Stimulated activated CD4-positive, alpha-beta T cell treated with anti-CD3 and anti-CD28 coated beads, Interleukin-12 subunit alpha, Interleukin-12 subunit beta, amount 100 ng/mL, for 48 hours (primary cell): Measurements from ENCODE around the gene ATP8B1.

Source experiments
- DNase-seq, 3 donors: peaks; one replicate each; pipeline ENCODE4 v3.0.0-alpha.2; 2020; ENCODE audit warnings: low read depth in 2 of 3, low spot score in 1 of 3

The ATP8B1 gene

DNA sequence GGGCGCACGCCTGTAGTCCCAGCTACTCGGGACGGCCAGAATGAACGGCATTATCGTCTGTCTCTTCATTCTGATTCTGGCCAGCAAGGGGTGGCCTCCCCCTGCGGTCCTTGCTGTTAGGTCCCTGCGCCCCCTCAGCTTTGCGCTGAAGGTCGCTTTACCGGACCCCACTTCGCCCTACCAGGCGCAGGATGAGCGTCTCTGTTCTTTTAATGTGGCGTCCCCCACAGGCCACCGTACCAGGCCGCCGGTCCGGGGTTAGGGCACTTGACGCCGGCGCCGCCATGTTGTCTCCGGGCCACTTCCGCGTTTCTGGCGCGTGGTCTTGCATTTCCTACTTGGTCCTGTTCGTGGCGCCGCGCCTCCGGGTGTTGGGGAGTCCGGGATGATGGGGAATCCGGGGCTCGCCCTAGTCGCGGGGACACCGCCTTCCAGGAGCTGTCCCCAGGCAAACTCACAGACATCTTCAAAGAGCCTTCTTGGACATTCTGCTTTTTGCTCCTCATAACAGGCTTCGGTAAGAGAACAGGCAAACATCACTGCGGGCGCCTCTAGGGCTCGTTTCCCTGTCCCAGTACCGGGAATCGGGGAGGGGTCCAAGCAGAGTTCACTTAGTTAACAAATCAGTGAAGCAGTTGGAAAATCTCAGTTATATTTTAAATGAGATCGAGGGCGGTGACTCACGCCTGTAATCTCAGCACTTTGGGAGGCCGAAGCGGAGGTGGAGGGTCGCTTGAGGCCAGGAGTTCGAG, 172.9 kb downstream of the ATP8B1 start:
- DNase-seq: peak; percentile 89 to 93 (median 92)

DNA sequence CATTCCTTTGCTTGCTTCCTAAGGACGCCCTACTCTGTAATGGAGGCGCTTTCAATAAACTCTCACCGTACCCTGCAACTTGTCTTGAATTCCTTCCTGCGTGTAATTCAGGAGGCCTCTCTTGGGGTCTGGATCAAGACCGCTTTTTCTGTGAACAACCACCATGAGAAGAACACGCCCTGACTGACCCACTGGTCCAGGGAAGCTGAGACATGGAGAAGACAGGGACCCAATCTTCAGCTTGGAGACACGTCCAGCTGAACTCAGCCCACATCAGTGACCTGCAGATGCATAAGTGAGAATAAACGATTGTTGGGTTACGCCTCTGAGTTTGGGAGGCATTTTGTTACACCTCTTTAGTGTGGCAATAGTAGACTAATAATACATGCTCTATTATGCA, 173.7 kb downstream of the ATP8B1 start:
- no peak for DNase-seq

DNA sequence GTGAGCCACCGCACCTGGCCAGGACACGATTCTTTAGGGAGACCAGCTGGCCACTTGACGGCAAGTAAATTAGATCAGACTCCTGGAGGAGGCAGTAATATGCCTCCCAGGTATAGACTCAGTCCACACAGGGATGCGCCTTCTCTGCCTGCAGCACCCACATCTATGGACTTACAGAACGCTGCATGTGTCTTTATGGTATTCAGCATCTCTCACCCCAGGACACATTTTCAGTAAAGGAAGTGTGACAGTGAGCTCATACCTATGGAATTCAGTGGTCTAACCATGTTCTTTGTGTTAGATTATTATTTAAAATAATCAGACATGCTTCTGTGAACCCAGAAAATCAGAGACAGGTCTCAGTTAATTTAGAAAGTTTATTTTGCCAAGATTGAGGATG, 175.6 kb downstream of the ATP8B1 start:
- no peak for DNase-seq

DNA sequence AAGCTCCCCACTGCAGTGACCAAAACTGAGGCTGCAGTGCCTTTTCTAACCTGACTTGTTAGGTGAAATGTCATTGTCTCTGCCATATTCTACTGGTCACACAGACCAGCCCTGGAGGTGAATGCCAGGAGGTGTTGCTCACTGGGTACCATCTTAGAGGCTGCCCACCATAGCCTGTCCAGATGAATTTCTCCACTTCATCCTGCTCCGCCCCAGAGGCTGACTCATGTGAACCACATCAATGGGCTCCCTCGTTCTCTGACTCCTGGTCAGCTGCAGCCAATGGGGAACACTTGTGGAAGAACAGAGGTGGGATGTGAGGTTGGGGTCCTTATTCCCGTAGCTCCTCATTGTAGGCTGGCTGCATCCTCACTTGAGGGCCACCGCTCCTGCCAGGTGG, 178.1 kb downstream of the ATP8B1 start:
- DNase-seq: no peak

DNA sequence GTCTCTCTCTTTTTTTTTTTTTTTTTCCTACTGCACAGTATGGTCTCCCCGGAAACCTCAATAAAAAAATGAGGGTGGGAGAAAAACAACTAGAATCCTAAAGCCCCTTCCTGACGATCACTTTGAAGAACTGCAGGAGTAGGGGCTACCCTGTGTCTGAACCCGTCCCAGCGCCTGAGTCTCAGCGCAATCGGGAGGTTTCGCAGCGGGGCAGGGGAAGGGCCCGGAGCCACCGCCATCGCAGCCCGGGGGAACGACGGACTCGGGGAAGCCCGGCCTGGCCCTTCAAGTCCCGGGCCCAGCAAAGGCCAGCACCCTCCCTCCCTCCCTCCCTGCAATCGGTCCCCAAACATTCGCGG, 181.9 kb downstream of the ATP8B1 start:
- peak in 1 of 3 donors; percentile 13 for DNase-seq

DNA sequence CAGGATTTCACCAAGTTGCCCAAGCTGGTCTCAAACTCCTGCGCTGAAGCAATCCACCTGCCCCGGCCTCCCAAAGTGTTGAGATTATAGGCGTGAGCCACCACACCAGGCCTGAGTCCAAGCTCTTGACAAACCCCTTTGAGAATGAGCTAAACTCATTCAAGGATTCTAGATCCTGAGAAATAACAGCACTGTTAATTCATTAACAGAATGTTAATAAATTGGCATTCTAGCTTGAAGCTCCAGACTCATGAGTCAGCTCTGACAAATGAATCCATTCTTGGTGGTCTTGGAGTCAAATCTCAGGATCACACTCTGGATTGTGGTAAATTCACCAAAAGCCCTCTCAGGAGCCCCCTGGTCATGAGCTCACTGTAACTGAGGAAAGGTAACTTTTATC, 183.2 kb downstream of the ATP8B1 start:
- no peak for DNase-seq

DNA sequence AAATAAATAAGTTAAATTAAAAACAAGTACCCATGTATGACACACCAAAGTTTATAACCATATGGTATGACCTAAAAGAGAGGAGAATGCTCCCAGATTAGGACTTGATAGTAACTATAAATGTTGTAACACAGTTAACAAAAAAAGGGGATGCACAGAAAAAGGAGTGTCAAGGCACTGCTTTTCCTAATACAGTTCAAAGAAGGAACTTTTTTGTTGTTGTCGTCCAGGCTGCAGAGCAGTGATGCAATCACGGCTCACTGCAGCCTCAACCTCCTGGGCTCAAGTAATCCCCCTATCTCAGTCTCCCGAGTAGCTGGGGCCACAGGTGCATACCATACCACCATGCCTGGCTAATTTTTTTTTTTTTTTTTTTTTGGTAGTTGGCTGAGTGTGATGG, 184.2 kb downstream of the ATP8B1 start:
- DNase-seq: no peak

DNA sequence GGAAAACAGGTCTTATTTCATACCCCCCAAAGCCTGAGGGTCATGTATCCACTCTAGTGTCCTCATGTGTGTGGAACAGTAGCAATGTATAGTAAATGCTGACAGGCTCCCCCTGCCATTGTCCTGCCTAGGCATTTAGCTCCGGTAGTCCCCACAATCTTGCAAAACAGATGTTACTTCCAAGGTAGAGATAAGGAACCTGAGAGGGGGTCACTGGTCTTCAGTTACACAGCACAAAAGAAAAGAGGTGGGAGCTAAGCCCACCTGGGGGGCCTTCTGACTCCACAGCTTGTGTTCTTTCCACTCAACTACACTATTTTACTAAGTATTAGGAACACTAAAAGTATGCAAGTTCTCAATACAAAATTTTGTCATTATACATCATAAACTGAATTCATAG, 199.2 kb downstream of the ATP8B1 start:
- no peak for DNase-seq
